SK-N-SH (cell line): Measurements from ENCODE around the gene RNLS.

Experiments used
- CHD2 ChIP-seq: fragments of 150-350 bp; IDR thresholded peaks from 2 replicates; pipeline ENCODE4 v1.6.1; 2018; ENCODE audit warnings: low read length; ENCODE audit not compliant: partially characterized antibody
- GATA2 ChIP-seq: sonication (generic); formaldehyde crosslinking; IDR thresholded peaks from 2 replicates; pipeline ENCODE4 v1.5.0; 2020; ENCODE audit warnings: mild to moderate bottlenecking, missing genetic modification reagents
- JUND ChIP-seq: IDR thresholded peaks from 2 replicates; pipeline ENCODE4 v1.4.0; 2012
- MAX ChIP-seq: IDR thresholded peaks from 2 replicates; pipeline ENCODE4 v1.4.0; 2012; ENCODE audit warnings: low read depth
- PBX3 ChIP-seq: IDR thresholded peaks from 2 replicates; pipeline ENCODE4; 2012
- POLR2AphosphoS5 ChIP-seq: IDR thresholded peaks from 2 replicates; pipeline ENCODE4 v1.6.1; 2012; ENCODE audit warnings: low read depth, low read length
- RAD21 ChIP-seq: IDR thresholded peaks from 2 replicates; pipeline ENCODE4 v1.6.1; 2012; ENCODE audit warnings: mild to moderate bottlenecking, low read length
- RCOR1 ChIP-seq: fragments of 150-350 bp; IDR thresholded peaks from 2 replicates; pipeline ENCODE4 v1.6.1; 2017; ENCODE audit warnings: antibody characterized with exemption, low read length
- REST ChIP-seq: IDR thresholded peaks from 2 replicates; pipeline ENCODE4 v1.6.1; 2012; ENCODE audit warnings: mild to moderate bottlenecking, low read depth, low read length, moderate library complexity
- SIN3A ChIP-seq: IDR thresholded peaks from 2 replicates; pipeline ENCODE4 v1.6.1; 2012; ENCODE audit warnings: low read depth, mild to moderate bottlenecking, low read length, moderate library complexity, borderline replicate concordance
- TAF1 ChIP-seq: IDR thresholded peaks from 2 replicates; pipeline ENCODE4 v1.6.1; 2012; ENCODE audit warnings: low read depth, mild to moderate bottlenecking, low read length, moderate library complexity, borderline replicate concordance
- TF ChIP-seq, protein P1 (sequence below): fragments of 200-600 bp; sonication (generic); IDR thresholded peaks from 2 replicates; pipeline ENCODE4 v1.6.1; 2017; ENCODE audit warnings: antibody characterized with exemption, mild to moderate bottlenecking, moderate library complexity
- TF ChIP-seq, protein P2 (sequence below): IDR thresholded peaks from 2 replicates; pipeline ENCODE4 v1.4.0; 2012; ENCODE audit warnings: low read depth, borderline replicate concordance

- TF ChIP-seq REST, result no peak
- TF ChIP-seq, protein P1, sequence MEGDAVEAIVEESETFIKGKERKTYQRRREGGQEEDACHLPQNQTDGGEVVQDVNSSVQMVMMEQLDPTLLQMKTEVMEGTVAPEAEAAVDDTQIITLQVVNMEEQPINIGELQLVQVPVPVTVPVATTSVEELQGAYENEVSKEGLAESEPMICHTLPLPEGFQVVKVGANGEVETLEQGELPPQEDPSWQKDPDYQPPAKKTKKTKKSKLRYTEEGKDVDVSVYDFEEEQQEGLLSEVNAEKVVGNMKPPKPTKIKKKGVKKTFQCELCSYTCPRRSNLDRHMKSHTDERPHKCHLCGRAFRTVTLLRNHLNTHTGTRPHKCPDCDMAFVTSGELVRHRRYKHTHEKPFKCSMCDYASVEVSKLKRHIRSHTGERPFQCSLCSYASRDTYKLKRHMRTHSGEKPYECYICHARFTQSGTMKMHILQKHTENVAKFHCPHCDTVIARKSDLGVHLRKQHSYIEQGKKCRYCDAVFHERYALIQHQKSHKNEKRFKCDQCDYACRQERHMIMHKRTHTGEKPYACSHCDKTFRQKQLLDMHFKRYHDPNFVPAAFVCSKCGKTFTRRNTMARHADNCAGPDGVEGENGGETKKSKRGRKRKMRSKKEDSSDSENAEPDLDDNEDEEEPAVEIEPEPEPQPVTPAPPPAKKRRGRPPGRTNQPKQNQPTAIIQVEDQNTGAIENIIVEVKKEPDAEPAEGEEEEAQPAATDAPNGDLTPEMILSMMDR, result no peak
- TF ChIP-seq, protein P2, sequence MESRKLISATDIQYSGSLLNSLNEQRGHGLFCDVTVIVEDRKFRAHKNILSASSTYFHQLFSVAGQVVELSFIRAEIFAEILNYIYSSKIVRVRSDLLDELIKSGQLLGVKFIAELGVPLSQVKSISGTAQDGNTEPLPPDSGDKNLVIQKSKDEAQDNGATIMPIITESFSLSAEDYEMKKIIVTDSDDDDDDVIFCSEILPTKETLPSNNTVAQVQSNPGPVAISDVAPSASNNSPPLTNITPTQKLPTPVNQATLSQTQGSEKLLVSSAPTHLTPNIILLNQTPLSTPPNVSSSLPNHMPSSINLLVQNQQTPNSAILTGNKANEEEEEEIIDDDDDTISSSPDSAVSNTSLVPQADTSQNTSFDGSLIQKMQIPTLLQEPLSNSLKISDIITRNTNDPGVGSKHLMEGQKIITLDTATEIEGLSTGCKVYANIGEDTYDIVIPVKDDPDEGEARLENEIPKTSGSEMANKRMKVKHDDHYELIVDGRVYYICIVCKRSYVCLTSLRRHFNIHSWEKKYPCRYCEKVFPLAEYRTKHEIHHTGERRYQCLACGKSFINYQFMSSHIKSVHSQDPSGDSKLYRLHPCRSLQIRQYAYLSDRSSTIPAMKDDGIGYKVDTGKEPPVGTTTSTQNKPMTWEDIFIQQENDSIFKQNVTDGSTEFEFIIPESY, result no peak
- no peak for TF ChIP-seq POLR2AphosphoS5
- TF ChIP-seq JUND, result no peak
- no peak for TF ChIP-seq TAF1
- no peak for TF ChIP-seq RAD21
- TF ChIP-seq RCOR1, result no peak
- no peak for TF ChIP-seq GATA2 (CRISPR knock-in tag)
- TF ChIP-seq SIN3A, result no peak
- no peak for TF ChIP-seq PBX3
- TF ChIP-seq CHD2, result no peak
- no peak for TF ChIP-seq MAX
These were observed 61.3 kb downstream of the RNLS start for GRCh38 chr10:88521791-88522190.
